BJ (cell line): ENCODE data around the gene EARS2. TPM values are rescaled to one million over a fixed set of nuclear protein-coding genes. Genes with fewer than 3 reads are reported as not detected.

ENCODE experiments used
- CTCF ChIA-PET: fragments of 350-600 bp; formaldehyde crosslinking; extraction: SDS; loops from one replicate; lab custom pipeline; 2021; ENCODE audit warnings: antibody characterized with exemption, inconsistent platforms; lab: Yijun Ruan, JAX
- POLR2A ChIA-PET: fragments of 300-600 bp; sonication (Branson Sonifier 250); formaldehyde crosslinking; extraction: SDS; loops from one replicate; lab custom pipeline; 2021; ENCODE audit warnings: antibody characterized with exemption; lab: Charles Lee
- DNase-seq: peaks from one replicate; pipeline ENCODE4 v3.0.0-alpha.2; 2011; ENCODE audit warnings: low read depth
- H3K27me3 ChIP-seq: 2 replicates; pipeline ENCODE4 v1.6.0; 2011; ENCODE audit warnings: low read length; ENCODE audit not compliant: control insufficient read depth, insufficient read depth
- H3K36me3 ChIP-seq: 2 replicates; pipeline ENCODE4 v1.5.1; 2011; ENCODE audit warnings: low read length; ENCODE audit not compliant: control insufficient read depth, insufficient read depth
- H3K4me3 ChIP-seq: 2 replicates; pipeline ENCODE4 v1.5.1; 2011; ENCODE audit warnings: low read depth, mild to moderate bottlenecking, control low read depth, low read length
- polyA plus RNA-seq: library from polyadenylated mRNA; depleted of rRNA; stranded (reverse); fragments of >200 nt; gene quantifications from 2 replicates; pipeline ENCODE4 v1.2.3, GENCODE V29; 2011
- TF ChIP-seq, protein P1 (sequence below): IDR thresholded peaks from 2 replicates; pipeline ENCODE4 v1.5.1; 2011; ENCODE audit warnings: low read depth, mild to moderate bottlenecking, control low read depth, inconsistent platforms, low read length, moderate library complexity; ENCODE audit not compliant: insufficient read depth

Gene EARS2
- polyA plus RNA-seq, 1 experiment: 28.8 TPM

DNA sequence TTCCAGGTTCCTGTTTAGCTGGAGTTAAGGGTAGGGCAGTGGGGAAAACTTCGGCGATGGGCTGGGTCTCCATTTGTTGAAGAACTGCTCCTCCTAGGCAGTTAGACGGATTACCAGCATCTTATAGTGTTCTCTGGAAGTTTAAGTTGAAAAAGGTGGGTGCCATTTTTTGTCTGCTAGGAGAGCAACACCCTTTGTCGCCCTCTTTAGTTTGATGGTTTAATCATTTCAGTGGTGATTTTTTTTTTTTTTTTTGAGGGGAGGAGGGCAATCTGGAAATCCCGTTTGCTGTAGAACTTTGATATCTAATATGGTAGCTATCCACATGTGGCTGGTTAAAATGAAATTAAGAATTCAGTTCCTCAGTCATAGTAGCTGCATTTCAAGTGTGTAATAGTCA, 4.4 kb upstream of the EARS2 start:
- CTCF ChIA-PET: no interaction called here
- peaks cover 28% of the 10 kb centered on the region for H3K36me3 ChIP-seq

DNA sequence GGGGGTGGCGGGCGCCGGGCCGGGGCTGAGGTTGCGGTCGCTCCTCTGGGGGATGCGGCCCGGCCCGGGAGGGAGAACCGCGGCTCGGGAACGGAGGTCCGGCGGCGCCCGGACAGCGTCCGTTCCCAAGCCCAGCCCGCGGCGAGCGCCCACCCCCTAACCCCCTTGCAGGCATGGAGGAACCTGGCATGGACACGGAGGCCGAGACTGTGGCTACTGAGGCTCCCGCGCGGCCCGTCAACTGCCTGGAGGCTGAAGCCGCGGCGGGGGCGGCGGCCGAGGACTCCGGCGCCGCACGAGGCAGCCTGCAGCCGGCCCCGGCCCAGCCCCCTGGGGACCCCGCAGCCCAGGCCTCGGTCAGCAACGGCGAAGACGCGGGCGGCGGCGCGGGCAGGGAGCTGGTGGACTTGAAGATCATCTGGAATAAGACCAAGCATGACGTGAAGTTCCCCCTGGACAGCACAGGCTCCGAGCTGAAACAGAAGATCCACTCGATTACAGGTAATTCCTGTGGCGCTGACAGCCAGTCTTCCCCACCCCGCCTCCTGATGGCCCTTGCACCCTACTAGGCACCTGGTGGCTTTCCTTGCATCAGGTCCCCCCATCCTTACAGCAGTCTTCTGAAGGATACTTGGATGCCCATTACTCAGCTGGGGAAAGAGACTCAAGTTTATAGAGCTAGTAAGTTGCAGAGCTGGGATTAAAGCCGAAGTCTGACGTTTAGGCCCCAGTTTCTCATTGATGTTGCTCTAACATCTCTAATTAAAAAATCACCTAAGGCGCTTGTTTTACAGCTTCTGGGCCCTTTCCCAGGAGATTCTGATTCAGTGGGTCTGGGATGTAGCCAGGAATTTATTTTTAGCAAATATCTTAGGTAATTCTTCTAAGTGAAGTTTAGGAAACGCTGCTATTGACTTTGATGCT, 891 bp upstream of the EARS2 start:
- Histone ChIP-seq H3K27me3 (no peaks in the 10 kb centered on the region), H3K4me3 (peak overlapping the region; percentile 53), H3K36me3 (peaks cover 14% of the 10 kb centered on the region)
- TF ChIP-seq, protein P1, sequence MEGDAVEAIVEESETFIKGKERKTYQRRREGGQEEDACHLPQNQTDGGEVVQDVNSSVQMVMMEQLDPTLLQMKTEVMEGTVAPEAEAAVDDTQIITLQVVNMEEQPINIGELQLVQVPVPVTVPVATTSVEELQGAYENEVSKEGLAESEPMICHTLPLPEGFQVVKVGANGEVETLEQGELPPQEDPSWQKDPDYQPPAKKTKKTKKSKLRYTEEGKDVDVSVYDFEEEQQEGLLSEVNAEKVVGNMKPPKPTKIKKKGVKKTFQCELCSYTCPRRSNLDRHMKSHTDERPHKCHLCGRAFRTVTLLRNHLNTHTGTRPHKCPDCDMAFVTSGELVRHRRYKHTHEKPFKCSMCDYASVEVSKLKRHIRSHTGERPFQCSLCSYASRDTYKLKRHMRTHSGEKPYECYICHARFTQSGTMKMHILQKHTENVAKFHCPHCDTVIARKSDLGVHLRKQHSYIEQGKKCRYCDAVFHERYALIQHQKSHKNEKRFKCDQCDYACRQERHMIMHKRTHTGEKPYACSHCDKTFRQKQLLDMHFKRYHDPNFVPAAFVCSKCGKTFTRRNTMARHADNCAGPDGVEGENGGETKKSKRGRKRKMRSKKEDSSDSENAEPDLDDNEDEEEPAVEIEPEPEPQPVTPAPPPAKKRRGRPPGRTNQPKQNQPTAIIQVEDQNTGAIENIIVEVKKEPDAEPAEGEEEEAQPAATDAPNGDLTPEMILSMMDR: no peak
- DNase-seq: no peak
- POLR2A ChIA-PET: interaction anchor here (0.6 to 0.7 kb wide), 3 partner anchors 19 to 81 kb away, joined by 4 to 21 read pairs (median 14); no protein-coding TSS in a partner anchor
- CTCF ChIA-PET: interaction anchor here (0.7 to 2.0 kb wide), 10 partner anchors 11 to 77 kb away, joined by 3 to 10 read pairs (median 6); no protein-coding TSS in a partner anchor

More for the DNA sequence above, 4.4 kb upstream of the EARS2 start:
- TF ChIP-seq, protein P1: no peak
- POLR2A ChIA-PET: interaction anchor here (0.6 kb wide), 1 partner anchor 15 kb away, joined by 3 read pairs; no protein-coding TSS in a partner anchor
- no peaks in the 10 kb centered on the region for H3K27me3 ChIP-seq
- no peak overlapping the region for H3K4me3 ChIP-seq
- no peak for DNase-seq

DNA sequence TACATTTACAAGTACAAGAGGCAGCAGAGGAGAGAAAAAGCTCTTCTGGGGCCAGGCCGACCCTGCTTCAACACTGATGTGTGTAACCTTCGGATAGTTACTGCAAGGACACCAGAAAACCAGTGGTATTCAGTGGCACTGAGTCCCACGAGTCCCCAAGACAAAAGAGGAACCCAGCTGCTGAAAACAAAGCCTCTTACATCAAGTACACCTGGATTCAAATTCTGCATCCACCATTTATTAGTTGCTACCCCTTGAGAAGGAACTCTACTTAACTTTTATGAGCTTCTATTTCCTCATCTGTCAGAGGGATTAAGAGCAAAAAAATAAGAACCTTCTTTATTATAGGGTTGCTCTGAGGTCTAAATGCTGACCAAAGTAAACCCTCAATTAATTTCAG, 2.6 kb downstream of the EARS2 start:
- ChIA-PET CTCF (interaction anchor here (0.6 kb wide), 1 partner anchor 486 kb away, joined by 3 read pairs; no protein-coding TSS in a partner anchor), POLR2A (no interaction called here)
- no peak for DNase-seq
- Histone ChIP-seq H3K27me3 (no peaks in the 10 kb centered on the region), H3K36me3 (peaks cover 8% of the 10 kb centered on the region), H3K4me3 (no peak overlapping the region)
- TF ChIP-seq, protein P1: no peak

DNA sequence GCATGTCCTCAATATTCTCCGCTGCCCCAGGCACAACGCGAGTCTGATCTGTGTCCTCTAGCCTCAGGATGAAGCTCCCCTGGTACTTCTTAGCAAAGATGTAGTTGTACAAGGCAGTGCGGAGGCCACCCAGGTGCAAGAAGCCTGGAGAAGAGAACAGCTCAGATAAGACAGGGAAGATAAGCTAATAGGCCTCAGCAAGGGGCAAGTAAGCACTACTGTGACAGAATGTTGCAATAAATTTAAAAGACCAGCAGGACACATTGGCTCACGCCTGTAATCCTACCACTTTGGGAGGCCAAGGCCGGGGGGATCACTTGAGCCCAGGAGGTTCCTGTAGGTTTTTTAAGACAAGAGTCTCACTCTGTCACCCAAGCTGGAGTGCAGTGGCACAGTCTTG, 5.0 kb downstream of the EARS2 start:
- POLR2A ChIA-PET: no interaction called here
- H3K36me3 ChIP-seq: peaks cover 9% of the 10 kb centered on the region
- H3K4me3 ChIP-seq: no peak overlapping the region
- DNase-seq: no peak
- CTCF ChIA-PET: interaction anchor here (2.2 kb wide), 1 partner anchor 13 kb away, joined by 7 read pairs; no protein-coding TSS in a partner anchor
- no peaks in the 10 kb centered on the region for H3K27me3 ChIP-seq
- TF ChIP-seq, protein P1: no peak

DNA sequence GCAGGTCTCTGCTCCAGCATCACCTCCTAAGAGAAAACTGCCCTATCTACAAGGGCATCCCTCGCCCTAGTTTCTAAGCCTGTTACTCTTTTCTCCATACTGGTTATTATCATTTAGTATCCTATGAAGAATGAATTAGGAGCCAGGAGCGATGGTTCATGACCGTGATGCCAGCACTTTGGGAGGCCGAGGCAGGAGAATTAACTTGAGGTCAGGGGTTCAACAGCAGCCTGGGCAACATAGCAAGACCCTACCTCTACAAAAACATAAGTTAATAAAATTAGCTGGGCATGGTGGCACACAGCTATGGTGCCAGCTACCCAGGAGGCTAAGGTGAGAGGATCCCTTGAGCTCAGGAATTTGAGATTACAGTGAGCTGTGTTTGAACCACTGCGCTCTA, 7.2 kb downstream of the EARS2 start:
- CTCF ChIA-PET: no interaction called here
- H3K27me3 ChIP-seq: no peaks in the 10 kb centered on the region
- POLR2A ChIA-PET: no interaction called here
- no peak overlapping the region for H3K4me3 ChIP-seq
- H3K36me3 ChIP-seq: peaks cover 11% of the 10 kb centered on the region
- DNase-seq: no peak
- TF ChIP-seq, protein P1: no peak
